Islet of Langerhans (tissue), 1 donor: ENCODE results near the gene RAX2.

Source experiments
- FAIRE-seq: peaks from one replicate; lab custom pipeline; 2011; peaks lifted over from hg19 to GRCh38; lab: Jason Lieb, UNC

Gene RAX2

GRCh38 chr19:3725640-3726310 lies 46.3 kb downstream of the RAX2 start:
- FAIRE-seq: no peak

- no peak for FAIRE-seq
Observed at GRCh38 chr19:3725121-3725520, 46.9 kb downstream of the RAX2 start.

GRCh38 chr19:3723883-3724282 lies 48.1 kb downstream of the RAX2 start:
- FAIRE-seq: no peak

- FAIRE-seq: no peak
Observed at GRCh38 chr19:3723110-3723488, 48.9 kb downstream of the RAX2 start.

- no peak for FAIRE-seq
Observed at GRCh38 chr19:3722443-3723109, 49.5 kb downstream of the RAX2 start.

- no peak for FAIRE-seq
Observed at GRCh38 chr19:3721887-3722442, 50.1 kb downstream of the RAX2 start.

- FAIRE-seq: no peak
Observed at GRCh38 chr19:3721131-3721886, 50.7 kb downstream of the RAX2 start.

- FAIRE-seq: no peak
Observed at GRCh38 chr19:3720349-3720917, 51.6 kb downstream of the RAX2 start.

- FAIRE-seq: no peak
Observed at GRCh38 chr19:3719868-3720267, 52.2 kb downstream of the RAX2 start.
